NCI-H2081 treated with DMSO at 0.1 percent for 48 hours (cell line): ENCODE measurements around the gene KCNK2.
A peak's percentile ranks its signal among the peaks of the same experiment; 100 is the strongest.

Experiments
- DNase-seq: peaks from one replicate; lab custom pipeline; 2025; lab: John Stamatoyannopoulos, UW

KCNK2 gene, protein sequence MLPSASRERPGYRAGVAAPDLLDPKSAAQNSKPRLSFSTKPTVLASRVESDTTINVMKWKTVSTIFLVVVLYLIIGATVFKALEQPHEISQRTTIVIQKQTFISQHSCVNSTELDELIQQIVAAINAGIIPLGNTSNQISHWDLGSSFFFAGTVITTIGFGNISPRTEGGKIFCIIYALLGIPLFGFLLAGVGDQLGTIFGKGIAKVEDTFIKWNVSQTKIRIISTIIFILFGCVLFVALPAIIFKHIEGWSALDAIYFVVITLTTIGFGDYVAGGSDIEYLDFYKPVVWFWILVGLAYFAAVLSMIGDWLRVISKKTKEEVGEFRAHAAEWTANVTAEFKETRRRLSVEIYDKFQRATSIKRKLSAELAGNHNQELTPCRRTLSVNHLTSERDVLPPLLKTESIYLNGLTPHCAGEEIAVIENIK

DNA sequence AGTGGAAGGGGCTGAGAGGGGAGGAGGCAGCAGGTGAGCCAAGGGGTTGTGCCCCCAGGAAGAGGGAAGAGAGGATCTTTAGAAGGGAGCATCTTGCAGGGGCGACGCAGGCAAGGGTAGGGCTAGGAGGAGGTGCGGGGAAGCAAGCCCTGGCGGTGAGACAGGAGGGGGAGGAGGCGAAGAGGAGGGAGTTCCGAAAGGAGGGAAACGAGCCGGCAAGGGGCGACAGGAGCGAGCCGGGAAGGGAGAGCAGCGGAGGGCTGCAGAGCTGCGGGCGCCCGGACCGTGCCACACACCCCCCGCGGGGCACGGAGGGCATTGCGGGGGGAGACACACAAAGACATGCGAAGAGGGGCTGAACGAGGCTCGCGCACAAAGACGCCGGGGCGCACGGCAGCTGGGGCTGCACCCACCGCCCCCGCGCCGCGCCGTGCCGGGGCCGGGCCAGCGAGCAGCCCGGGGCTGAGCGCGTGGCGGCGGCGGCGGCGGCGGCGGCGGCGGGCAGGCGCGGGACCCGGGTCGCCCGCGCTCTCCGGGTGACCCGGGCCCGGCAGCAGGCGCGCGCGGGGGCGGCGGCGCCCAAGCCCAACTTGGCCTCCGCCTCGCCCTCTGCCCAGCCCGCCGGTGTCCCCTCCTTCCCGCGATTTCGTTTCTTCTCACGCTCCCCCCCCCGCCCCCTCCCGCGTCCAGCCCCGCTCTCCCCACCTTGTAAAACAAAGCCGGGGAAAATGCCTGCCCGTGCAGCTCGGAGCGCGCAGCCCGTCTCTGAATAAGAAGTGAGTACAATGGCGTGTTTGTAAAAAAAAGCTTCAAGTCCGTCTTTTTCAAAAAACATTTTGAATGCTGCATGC lies at the start of gene KCNK2:
Gene KCNK2, plus strand, starts transcription at position 206 of the 851 bp plus-strand sequence. CDS start 649 bp downstream, outside the sequence.
- DNase-seq, result no peak

DNA sequence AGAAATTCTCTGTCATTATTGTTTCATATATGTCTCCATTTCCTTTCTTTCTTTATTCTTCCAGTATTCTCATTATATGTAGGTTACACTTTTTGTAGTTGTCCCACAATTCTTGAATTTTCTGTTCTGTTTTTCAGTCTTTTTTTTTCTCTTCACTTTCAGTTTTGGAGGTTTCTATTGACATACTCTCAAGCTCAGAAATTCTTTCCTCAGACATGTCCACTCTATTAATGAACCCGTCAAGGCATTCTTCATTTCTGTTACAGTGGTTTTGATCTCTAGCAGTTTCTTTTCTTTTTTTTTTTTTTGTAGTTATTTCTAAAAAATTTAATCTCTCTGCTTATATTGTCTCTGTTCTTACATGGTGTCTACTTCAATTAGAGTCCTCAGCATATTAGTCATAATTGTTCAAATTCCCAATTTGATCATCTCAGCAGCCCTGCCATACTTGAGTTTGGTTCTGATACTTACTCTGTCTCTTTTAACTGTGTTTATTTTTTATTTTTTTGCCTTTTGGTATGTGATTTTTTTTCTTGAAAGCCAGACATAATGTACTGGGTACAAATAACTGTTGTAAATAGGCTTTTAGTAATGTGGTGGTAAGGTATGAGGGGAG lies 49.5 kb upstream of the KCNK2 start:
- no peak for DNase-seq

DNA sequence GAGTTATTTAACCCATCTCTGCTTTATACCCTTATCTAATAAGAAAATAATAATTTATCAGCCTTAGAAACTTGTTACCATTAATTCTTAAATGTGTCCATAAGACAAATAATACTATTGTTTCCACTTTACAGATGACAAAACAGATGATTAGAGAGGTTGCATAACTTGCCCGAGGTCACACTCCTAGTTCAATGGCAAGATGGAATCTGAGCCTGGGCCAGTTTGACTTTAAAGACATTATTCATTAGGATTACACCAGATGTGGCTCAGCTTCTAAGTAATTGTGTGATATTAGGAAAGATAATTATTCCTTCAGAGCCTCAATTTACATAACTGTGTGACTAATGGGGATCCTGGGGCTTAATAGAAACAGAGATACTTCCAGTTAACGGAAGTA lies 42.3 kb upstream of the KCNK2 start:
- no peak for DNase-seq

DNA sequence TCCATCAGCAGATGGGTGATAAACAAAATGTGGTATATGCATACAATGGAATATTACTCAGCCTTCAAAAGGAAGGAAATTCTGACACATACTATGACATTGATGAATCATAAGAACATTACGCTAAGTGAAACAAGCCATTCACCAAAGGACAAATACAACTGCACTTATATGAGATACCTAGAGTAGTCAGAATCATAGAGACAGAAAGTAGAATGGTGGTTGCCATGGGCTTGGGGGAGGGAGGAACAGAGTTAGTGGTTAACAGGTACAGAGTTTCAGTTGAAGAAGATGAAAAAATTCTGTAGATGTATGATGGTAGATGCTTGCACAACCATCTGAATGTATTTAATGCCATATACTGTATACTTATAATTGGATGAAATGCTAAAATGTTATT lies 39.1 kb upstream of the KCNK2 start:
- no peak for DNase-seq

DNA sequence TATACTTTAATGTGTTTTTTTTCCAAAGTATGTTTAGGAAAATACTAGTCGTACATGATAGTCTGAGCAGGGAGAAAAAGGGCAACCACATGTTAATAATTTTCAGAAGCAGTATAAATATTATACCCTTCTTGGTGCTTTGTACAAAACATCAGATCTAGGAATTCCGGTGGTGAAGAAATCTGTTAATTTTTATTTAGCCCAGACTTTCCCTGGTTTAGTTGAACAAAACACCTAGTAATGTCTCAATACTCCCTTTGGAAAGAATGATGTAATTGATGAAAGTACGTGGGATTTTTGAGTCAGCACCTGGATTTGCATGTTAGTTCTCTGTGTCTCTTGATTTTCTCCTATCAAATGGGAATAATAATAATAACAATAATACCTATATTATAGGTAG lies 38.4 kb upstream of the KCNK2 start:
- DNase-seq, result no peak

DNA sequence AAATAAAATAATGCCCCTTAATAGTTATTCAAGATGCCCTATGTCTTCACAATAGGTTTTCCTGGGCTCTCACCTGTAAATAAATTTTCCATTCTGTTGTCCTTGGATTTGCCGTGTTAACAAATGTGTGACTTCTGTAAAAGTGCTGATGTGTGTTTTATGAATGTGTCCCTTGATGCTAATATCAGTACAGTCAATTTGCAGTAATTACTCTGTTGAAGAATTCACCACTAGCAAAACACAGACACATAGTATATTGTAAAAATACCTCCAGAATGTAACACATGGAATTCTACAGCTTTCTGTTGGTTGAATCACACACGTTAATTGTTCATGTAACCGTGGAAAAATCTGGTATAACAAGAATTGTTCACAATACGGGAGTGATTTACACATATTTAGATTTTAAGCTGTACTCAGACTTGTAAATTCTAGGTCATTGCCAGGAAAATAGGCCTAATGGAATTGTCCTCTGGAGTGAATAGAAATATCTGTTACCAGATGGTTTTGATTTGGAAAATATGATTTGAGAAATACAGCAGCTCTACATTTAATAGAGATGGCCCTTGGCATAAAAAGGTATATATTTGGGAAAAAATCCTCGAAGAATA lies 36.7 kb upstream of the KCNK2 start:
- no peak for DNase-seq

DNA sequence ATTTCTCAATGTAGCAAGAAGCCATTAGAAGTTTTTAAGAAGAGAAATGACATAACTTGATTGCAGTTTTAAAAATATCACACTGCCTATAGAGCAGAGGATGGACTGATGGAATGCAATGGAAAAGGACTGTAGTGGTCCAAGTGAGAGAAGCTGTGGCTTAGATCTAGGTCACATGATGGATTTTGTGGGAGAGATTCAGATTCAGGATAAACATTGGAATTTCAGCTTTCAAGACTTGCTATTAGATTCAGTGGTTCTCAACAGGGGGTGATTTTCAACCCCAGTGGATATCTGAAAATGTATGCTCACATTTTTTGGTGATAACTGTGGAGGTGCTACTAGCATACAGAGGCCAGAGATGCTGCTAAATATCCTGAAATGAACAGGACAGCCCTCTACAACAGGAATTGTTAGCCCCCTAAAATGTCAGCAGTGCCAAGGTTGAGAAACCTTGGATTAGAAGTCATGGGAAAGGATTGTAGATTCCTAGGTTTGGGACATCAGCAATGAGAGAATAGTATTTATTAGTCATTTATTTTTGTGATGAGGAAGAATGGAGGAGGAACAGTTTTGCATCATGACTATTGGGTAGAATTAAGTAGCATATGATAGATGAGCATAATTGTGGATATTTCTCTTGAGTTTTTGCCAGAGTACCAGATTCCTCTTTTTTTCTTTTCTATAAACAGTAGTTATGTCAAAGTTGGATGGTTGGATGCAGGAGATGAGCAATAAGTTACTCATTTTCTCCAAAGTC lies 30.1 kb upstream of the KCNK2 start:
- no peak for DNase-seq

DNA sequence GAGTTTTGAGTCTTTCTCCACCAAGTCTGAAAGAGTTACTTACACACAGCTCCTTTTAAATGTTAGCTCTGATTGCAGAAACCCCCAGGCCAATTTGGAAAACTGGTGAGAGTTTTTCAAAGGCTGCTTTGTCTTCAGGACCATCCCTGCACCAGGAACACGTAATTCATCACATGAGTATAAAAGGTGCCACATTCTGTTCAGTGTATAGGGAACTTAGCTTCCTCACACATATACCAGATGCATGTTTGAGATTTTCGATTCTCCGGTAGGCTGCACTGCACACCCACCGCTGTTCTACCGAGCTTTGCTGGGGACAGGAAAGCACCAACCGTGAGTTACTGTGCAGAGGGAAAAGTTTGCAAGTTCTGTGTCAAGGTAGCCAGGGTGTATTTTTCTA lies 28.3 kb upstream of the KCNK2 start:
- DNase-seq, result no peak

DNA sequence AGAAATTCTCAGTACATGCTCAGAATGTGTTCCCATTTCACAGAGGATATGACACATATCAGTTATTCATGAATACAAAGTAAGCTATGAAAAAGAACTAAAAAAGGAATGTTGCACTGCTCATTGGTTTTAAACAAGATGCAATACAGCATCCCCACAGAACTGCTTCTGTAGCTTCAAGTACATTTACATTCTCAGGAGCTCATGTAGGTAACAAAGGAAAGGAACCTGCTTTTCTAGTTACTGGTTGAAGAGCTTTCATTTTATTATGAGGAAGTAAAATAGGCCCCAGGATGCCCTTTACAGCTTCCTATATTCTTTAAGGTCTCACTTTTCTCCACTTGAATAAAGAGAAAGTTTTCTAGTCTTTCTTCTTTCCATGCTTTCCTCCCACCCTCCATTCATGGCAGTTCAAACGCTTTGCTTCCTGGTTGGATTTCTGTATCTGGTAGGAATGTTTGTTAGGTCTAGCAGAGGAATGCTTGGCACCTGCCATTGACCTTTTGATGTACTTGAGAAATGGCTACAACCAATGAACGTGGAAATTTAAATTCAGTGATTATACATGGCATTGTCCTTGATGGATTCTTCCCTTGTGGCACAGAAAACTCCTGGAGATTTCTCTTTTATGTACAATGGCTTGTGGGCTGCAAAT lies 27.1 kb upstream of the KCNK2 start:
- DNase-seq, result no peak

DNA sequence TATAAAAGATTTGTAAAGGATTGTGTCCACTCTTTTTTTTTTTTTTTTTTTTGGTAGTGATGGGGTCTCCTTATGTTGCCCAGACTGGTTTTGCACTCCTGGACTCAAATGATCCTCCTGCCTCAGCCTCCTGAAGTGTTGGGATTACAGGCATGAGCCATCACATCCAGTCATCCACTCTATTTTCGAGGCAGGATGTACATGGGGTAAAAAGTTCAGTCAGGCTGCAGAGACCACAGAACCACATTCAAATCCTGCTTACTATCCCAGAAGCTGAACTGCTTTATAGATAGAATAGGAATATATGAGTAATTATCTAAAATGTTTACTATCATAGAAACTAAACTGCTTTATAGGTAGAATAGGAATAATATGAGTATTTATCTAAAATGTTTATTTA lies 26.0 kb upstream of the KCNK2 start:
- no peak for DNase-seq

DNA sequence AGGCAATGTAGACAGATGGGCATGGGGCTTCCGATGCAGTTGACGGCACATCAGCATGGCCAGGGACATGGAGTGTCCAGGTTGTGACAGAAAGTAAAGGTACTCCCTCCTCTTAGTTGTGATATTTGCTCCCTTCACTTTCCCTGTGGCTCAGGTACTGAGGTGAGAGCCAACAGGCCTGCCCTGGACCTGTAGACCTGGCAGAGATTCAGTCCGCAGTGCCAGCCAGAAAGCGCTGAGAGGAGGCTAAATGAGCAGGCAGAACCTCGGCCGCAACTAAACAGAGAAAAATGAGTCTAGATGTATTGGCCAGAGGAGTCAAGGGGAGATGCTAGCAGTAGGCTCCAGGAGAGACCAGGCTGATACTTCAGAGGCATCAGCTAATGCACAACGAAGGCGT lies 22.6 kb upstream of the KCNK2 start:
- no peak for DNase-seq

DNA sequence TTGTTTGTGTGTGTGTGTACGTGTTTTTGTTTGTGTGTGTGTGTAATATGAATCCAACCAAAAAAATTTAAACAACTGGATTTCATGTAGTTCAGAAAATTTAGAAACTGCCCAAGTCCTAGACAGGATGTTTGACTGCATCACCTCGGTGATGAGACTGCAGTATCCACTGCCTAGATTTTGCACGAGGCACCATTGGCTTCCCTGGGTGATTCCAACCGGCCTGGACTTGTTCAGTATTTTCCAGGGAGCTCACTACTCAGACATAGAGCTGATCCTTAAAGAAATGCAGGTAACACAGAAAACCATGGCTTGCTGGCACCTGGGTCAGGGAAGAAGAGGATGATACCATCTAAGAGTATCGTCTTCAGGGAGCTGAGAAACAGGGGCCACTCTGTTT lies 18.2 kb upstream of the KCNK2 start:
- no peak for DNase-seq

DNA sequence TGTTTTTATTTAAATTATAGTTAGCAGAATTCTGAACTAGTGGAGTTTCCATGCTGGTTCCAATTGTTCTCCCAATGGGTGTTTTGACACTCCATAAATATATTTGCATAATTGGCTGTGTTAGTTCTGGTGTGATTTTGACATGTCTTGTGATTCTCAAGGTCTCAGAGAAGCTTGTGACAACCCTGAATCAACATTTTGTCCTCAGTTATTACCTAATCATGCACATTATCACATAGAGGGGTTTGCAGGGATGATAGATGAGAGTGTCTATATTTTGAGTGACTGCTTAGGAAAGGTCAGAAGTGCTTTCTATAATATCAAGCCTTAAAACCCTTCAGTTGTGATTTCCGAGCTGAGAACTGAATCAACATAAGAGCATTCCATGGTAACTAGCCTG lies 11.5 kb upstream of the KCNK2 start:
- DNase-seq, result no peak

DNA sequence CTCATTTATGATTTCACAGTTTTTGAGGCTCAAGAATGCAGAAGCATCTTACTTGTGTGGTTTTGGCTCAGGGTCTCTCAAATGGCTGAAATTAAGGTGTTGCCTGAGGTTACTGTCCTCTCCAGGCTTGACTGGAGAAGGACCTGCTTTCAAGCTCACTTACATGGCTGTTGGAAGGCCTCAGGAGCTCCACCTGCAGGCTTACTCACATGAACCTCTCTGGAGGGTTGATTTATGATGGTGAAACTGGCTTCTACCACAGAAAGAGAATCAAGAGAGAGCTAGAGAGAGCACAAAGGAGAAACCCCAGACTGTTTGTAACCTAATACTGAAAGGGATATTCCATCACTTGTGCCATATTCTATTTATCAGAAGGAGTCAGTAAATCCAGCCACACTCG lies 6.2 kb upstream of the KCNK2 start:
- peak; percentile 21 for DNase-seq

DNA sequence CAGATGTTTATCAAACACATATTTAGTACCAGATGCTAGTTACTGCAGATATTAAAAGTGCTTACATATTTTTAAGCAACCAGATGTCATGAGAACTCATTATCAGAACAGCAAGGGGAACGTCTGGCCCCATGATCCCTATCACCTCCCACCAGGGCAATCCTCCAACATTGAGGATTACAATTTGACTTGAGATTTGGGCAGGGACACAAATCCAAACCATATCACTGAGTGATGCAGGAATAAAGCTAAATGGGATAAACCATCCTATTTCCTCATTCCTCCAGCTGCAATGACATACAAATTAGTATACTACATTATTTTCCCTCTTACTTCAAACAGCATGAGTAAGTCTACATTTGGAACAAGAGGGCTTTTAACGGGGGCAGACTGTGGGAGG lies 3.1 kb upstream of the KCNK2 start:
- DNase-seq, result no peak

DNA sequence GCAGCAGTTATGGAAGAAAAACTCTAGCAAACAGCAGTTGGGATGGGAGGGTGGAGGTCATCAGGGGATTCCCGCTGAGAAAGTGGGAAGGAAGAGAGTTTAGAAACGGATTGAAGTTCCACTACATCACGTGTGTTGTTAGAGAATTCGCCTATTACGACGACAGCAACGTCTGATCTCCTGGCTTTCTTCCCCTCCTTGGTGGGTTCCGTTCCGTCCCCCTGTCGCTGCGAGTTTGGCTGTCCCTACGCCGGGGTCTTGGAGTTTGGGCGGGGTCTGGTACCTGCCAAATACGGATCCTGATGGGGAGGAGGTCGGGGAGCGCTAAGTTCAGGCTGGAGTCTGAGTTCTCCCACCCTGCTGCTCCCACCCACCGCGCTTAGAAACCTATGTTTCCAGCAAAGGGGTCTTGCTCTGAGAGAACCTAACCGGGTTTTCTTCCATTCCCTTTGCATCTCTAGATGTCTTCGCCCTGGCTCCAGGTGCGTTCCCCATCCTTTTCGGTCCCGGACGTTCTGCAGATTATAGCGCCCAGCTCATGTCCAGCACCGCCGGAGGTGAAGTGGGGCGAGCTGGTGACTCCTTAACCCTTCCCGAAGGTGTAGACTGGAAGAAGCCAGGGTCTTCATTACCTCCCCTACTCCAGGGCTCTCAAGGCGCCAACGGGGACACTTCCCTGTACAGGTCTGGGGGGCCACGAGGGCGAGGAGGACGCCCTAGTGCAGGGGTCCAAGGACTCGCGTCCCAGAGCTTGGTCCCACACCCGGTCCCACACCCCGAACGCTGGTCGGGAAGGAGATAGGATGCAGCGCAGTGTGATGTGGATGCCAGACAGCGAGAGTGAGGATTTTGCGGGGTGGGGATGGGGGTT lies 641 bp upstream of the KCNK2 start:
- no peak for DNase-seq

DNA sequence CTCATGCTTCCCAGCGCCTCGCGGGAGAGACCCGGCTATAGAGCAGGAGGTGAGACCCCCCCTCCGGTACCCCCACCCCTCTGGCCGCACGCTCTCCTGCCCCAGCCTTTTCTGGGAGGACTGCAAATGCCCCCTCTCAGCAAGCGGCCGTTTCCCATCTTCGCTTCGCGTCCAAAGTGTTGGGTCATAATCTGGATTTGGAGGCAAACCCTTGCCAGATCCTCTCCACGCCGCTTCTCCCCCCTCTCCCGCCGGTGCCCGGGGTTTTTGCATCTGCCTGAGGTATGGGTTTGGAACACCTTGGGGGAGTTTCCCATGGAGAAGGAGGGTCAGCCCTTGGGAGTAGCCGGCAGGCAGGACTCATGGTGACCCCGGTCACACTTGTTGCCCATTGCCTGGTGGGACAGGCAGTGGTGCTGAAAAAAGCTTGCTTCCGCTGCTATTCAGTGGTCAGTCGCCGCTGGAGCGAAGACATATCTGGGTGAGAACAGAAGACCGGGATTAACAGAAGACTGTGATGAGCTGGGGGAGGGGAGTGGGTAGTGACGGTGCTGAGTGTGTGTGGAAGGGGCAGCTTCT lies 935 bp downstream of the KCNK2 start:
- DNase-seq, result no peak

DNA sequence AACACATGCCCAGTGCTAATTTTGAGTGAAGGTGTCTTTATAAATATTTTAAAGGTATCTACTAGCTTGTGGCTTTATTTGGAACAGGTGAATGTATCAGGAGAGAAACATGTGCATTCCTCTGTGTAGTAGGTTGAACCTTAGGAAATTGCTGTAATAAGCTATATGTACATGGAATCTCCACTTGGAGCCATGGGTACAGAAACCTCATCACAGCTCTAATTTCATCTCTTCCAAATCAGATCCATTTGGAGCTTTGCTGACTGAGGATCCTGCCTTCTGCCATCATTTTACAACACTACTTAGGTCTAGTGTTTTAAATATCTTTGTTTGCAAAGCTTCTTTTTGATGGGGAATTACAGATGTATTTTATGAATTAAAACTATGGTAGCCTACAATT lies 2.1 kb downstream of the KCNK2 start:
- no peak for DNase-seq

DNA sequence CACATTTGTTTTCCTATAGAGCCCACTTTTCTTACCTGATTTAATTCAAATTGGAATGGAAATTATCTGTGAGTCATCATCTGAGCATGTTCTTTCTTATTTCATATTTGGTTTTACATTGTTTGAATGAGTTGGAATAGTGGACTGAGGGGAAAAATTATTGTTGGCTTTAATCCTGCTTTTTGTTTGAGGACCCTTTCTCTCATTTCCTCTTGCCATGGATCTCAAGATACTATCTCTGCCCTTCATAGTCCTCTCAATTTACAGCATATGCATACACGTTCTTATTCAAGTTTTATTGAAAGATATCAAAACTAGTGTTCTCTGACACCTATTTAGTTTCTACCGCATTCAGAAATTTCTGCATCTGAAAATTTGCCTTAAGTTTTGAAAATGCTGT lies 5.1 kb downstream of the KCNK2 start:
- DNase-seq, result no peak

DNA sequence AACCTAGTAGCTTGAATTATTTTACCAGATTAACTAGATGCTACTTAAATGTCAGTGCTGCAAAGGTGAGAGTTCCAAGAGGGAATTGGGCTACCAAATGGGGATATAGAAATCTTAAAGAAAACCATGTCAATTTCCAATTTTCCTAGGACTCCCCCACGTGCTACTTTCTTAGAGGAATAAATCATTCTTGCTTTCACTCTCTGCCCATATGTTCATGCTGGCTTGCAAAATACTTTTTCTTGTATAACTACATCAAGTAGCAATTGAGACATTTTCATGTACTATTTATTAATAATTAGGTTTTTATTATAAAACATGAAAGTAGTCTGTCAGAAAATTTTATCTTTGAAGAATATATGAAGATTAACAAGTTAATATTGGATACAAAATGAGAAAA lies 11.8 kb downstream of the KCNK2 start:
- no peak for DNase-seq
